NOMO-1 treated with DMSO at 0.1 percent for 48 hours (cell line): Measurements from ENCODE around the gene ZC3H12A.

ENCODE experiments used
- DNase-seq: peaks from one replicate; lab custom pipeline; 2025; ENCODE audit not compliant: unreplicated experiment; lab: John Stamatoyannopoulos, UW

ZC3H12A gene

GRCh38 chr1:37477946-37478345, 3.6 kb downstream of the ZC3H12A start:
- DNase-seq: no peak

GRCh38 chr1:37478451-37478881, 4.1 kb downstream of the ZC3H12A start:
- no peak for DNase-seq

- DNase-seq: peak; percentile 53
Observed at GRCh38 chr1:37478890-37479254, 4.5 kb downstream of the ZC3H12A start.

GRCh38 chr1:37479255-37480124, 5.1 kb downstream of the ZC3H12A start:
- peak; percentile 89 for DNase-seq

DNA sequence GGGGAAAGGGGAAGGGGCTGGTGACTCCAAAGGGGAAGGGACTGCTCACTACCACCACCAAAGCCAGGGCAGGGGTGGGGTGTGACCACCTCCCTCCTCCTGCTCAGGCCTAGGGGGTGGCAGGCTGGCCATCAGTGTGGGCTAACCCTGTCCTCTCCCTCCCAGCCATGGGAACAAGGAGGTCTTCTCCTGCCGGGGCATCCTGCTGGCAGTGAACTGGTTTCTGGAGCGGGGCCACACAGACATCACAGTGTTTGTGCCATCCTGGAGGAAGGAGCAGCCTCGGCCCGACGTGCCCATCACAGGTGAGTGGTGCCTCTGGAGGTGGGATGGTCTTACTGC, 5.7 kb downstream of the ZC3H12A start:
- no peak for DNase-seq

- DNase-seq: no peak
Observed at GRCh38 chr1:37480581-37481288, 6.4 kb downstream of the ZC3H12A start.

DNA sequence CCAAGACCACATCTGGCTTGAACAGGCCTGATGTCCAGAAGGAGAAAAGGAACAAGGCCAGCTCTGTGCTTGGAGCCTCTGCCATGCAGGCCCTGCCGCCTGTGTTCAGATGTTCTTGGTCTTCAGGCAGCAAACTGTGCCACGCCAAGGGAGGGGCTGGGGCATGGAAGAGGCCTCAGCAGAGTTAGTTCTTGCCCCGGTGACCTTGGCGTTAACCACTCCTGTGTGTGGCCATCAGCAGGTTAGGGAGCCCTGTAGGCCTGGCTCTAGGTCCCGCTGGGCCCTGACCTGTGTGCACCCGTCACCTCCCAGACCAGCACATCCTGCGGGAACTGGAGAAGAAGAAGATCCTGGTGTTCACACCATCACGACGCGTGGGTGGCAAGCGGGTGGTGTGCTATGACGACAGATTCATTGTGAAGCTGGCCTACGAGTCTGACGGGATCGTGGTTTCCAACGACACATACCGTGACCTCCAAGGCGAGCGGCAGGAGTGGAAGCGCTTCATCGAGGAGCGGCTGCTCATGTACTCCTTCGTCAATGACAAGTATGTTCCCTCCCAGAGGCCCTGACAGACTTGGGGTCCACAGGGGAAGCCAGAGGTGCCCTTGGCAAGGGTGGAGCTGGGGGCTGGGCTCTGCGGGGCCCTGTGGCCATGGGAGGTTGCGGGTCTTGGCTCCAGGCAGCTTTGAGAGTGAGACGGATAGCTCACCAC, 7.1 kb downstream of the ZC3H12A start:
- no peak for DNase-seq

DNA sequence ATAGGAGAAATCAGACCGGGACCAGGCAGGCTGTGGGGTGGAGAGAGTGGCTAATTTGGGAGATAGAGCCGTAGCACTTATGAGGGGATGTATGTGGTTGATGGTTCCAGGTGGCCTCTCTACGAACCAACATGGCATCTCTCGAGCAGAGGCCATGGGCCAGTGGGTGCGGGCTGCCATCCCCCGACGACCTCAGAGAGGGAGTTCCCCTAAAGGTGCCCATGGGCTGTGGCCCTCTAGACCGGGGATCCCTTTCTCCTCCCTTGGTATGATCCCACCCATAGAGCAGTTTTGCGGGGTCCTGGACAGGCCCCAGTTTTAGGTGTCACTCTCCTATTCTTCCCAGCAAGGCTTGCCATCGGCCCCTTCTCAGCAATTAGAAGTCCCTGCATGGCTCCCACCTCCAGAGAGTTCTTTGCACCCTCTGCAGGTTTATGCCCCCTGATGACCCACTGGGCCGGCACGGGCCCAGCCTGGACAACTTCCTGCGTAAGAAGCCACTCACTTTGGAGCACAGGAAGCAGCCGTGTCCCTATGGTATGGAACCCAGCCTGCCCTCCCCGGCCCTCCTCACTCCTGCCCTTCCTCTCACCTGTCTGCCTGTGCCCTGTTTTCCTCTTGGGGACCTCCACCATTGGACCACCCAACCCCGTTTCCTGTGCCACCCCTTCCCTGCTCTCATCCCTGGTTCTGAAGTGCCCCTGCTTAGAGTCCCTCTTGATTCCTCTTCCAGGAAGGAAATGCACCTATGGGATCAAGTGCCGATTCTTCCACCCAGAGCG, 7.8 kb downstream of the ZC3H12A start:
- DNase-seq: no peak

- no peak for DNase-seq
Observed at GRCh38 chr1:37482796-37483744, 8.7 kb downstream of the ZC3H12A start.

DNA sequence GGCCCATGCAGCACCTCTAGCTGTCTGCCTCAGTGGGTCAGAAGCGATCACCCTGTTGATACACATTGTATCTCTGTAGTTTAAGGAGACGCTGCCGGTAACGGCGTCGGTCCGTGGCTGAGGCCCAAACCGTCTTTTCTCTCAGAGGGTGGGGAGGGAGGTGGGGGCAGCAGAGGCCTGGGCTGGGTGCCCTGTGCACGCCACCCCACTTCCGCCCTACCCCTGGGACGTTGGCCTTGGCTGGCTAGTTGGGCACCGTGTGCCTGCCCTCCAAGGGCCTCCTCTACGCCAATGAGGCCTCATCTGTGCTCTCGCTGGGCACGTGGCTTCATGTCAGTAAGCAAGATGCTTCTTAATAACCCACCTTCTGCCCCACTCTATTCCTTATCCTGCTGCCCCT, 9.4 kb downstream of the ZC3H12A start:
- DNase-seq: no peak

GRCh38 chr1:37484325-37485051, 10.1 kb downstream of the ZC3H12A start:
- no peak for DNase-seq

DNA sequence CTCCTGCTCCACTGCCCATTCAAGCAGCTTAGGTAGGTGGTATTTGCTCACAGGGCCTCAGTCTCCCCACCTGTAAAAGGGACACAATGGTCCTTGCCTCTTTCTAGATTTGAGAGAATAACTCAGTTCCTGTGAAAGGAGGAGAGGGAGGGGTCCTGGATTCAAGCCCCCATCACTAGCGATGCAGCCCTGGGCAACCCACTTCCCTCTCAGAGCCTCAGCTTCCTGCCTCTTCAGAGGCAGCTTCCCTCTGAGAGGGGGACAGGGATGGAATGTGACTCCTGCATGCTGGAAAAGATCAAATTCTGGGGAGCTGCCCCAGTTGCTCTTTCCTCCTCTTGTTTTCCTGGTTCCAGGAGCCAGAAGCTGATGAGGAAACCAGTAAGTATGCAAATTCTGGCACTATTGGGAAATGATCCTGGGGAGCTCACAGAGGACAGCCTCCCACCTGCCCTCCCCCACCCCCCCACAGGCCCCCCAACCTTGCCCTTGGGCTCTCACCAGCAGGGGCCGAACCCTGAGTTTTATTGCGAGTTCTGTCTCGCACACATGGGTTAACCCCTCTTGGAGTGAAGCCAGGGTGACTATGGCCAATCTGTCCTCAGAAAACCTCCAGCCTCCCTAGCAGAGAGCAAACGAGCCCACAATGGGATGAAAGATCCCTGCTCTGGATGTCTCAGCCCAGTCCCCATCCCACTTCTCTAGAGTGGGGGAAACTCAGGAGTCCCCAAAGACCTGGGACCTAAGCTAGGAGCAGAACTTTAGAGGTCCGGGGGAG, 11.7 kb downstream of the ZC3H12A start:
- no peak for DNase-seq

DNA sequence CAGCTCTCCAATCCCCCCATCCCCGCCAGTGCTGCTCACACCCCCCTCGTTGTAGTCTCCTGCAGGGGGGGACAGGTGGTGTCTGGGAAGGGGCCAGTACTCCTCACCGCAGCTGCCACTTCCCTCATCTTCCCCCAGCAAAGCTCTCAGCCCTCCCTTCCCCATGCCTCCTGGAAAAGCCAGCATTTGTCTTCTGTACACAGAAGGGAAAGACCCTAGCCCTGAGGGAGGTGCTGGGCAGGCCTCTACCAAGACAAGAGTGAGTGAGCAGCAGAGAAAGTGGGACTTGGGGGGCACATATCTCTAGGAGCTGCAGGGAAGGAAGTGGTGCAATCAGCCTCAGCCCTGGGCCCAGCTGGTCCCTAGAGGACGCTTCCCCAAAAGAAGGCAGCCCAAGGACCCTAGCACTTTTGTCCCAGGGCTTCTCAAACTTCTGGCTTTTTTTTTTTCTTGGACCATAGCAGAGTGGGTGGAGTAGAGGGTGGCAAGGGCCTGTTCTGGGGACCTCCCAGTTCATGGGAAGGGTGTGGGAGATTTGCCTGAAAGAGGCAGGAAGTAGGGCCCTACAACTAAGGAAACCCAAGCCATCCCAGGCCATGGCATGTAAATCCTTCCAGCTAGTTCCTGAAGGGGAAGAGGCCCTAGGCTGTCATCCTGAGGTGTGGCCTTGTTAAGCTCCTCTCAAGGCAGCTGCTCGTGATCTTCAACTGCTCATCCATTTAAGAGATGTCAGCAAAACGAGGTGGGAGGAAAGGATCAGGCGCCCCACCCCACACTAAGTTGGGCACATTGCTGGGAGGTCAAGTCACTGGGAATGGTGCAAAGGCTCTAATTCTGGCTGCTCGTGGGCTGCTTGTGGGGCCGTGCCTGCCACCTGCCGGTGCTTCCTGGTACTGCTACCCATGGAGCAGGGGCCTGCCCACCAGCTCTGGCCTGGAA, 12.6 kb downstream of the ZC3H12A start:
- DNase-seq: peak; percentile 49

DNA sequence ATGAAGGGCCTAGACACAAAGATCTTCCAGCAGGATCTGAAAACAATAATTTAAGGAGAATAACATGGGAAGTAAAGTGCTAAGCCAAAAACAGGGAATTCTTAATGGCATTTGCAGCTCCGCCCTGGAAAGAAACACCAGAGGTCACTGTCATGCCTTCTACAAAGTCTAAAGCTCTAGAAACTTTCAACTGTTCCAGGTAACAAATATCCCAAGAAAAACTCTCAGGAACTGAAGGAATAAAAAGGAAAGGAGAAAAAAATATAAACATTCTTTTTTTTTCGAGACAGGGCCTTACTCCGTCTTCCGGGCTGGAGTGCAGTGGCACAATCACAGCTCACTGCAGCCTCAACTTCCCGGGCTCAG, 13.2 kb downstream of the ZC3H12A start:
- DNase-seq: no peak

DNA sequence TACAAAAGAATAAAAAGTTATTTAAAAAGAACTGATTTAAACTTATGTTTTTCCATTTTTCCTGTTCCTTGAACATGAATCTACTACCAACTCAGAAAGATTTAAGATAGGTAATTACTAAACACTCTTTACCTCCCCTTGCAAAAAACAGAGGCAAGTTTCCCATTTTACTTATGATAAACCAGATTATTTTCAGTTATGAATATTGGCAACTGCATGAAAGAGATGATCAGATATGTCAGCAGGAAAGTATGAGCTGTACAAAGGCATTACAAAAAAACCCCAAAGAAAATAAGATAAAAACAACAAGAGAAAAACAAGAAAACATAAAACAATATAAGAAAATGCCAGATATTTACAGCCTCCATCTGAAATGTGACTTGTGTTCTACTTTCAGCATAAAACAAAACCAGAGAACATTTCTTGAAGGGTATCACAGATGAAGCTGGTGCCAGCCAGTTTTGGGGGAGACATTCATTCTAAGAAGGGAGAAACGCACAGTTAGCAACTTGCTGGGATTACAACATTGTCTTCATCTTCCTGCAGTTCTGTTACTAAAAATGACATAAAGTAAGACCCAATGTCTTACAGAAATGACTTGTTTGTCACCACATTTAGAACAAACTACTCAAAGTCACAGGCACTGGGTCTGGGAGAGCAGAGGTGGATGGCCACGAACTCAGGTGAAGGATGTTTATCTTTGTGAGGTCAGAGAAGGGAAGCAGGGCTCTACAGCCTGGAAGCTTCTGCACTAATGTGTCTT, 19.1 kb downstream of the ZC3H12A start:
- no peak for DNase-seq

DNA sequence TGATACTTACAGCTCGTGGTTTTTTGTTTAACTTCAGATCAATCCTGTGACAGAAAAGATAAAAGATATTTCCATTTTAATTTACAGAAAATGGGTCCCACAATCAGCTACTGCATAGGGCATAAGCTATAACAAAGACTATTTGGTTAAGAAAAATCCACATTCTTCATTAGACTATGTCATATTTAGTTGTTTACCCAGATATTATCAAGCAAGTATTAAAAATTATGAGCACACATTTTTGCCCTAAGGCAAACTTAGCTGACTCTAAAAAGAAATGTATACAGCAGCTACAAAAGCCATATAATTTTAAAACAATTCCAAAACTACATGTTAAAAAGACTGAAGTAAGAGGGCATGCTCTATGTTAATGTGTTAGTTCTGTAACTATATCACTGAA, 21.5 kb downstream of the ZC3H12A start:
- no peak for DNase-seq

DNA sequence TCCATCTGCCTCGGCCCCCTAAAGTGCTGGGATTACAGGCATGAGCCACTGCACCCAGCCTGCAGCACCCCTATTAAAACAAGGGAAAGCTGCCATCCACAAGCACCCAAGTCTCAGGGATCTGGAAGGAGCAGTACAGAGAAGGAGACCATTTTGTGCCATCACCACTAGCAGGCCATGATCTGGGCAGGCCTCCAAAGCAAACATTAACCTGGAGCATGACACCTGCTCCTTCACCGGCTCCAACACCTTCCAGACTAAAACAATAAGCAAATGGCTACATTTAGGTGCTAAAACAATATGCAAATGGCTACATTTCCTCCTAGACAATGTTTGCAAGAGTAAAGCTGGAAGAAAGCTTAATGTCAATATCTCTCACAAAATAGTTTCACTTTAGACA, 23.5 kb downstream of the ZC3H12A start:
- no peak for DNase-seq
